Measurements from ENCODE around the gene C4orf36.

The C4orf36 gene, protein sequence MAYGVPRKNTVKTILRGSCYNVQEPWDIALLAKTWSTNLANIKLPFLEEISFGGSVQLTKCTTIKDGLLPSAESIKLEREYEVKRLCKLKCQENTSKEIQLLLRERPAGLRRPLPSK

DNA sequence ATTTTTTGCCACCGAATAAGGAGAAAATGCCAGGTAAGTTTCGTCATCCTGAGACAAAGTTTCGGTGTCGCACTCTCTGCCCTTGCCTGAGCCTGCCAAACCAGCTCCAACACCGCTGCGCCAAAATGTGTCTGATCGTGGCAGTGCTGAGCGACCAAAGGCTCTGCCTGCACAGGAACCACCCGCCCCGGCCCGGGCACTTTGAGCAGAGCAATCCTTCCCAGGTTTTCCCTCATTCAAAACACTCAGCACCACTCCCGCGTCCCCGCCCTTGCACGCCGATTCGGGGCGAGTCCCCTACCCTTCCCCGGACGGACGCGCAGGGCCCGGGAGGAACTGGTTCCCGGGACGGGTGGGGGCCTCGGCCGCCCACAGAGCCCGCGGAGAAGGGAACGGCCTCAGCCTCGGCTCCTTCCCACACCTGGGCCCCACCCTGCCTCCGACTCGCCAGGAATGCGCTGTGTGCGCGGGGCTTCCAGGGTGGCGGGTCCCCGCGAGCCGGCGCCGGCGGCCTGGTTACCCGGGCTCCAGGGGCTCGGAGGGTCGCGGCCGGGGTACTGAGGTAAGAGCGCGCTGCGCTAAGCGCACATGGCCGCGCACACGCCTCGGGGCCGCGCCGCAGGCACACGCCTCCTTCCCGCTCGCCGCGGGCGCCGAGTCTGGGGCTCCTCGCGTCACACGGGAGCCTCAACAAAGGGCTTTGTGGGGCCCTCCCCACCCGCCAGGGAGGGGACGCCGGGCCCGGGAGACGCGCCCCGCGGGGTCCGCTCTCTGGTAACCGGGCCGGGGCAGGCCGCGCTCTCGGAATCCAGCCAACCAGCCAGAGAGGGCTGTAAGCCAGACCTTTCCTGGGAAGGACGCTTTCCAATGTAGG is at the start of gene C4orf36:
TSS of gene C4orf36 (minus strand) at position 661 of the 874 bp plus-strand sequence. CDS start 902 bp downstream, outside the sequence.
- DNase-seq (ENCODE audit: low spot score) = peak; percentile 53
- FAIRE-seq = no peak

DNA sequence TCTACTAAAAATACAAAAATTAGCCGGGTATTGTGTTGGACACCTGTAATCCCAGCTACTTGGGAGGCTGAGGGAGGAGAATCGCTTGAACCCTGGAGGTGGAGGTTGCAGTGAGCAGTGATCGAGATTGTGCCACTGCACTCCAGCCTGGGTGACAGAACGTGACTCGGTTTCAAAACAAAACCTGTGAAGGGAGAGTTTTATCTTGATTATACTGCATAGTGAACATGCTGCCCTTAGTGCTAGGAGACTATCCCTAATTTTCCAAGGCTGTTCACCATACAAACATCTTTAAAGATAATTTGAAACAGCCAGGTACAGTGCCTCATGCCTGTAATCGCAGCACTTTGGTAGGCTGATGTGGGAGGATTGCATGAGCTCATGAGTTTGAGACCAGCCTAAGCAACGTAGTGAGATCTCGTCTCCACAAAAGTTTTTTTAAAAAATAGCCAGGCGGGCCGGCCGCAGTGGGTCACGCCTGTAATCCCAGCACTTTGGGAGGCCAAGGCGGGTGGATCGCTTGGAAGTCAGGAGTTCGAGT is 48.8 kb upstream of the C4orf36 start:
- no peak for DNase-seq (ENCODE audit: low spot score)
- no peak for FAIRE-seq

DNA sequence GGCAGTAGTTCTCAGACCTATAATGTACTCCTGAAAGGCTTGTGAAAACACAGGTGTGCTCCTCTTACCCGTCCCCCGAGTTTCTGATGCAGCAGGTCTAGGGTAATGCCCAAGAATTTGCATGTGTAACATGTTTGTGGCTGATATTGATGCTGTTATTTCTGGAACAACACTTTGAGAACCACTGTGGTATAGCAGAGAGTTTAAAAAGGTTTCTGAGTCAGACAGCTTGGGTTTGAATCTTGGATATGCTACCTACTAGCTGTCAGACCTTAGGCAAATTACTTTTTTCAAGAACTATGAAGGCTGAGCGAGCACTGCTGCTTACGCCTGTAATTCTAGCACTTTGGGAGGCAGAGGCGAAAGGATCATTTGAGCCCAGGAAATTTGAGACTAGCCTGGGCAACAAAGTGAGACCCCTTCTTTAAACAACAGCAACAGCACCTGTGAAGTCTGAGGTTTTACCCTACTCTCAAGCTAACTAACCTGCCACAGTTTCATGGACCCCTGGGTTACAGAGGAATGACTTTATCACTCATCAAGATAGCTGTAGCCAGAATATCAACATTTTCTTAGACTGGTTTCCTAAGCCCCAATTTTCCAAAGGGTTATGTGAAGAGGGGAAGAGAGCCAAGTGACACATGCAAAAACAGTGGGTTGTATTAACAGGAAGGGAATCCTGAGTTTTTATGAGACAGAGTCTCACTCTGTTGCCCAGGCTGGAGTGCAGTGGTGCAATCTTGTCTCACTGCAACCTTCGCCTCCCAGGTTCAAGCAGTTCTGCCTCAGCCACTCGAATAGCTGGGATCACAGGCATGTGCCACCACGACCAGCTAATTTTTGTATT is 47.7 kb upstream of the C4orf36 start:
- FAIRE-seq (no peak), DNase-seq (ENCODE audit: low spot score) (no peak)

DNA sequence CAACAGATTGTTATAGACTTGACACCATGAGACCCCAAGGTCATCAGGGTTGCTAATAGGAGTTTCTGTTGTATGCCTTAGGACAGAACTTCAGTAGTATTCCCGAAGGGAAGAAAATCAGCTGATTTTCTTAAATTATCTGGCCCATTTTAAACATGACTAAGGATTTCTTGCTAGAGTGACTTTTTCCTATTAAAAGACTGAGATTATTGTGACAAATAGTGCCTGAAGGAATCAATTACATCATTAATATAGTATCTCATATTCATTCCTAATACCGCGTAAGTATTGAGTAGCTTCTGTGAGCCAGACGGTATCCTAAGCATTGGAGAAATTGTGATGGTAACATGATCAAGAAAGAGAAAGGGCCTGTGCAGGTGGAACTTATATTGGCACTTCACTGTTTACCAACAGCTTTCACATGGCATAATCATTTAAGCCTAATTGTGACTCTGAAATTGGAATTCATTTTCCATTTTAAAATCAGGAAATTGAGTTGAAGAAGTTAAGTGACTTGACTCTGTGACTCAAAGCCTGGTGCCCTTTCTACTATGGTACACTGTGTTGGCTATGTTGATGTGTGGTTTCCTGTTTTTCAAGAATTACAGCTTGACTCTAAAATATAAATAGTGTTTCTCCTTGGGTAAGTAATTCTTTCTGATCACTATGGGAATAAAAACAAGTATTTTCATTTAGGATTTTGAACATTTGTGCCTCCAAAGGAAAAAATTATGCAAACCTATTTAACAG is 46.7 kb upstream of the C4orf36 start:
- FAIRE-seq = no peak
- DNase-seq (ENCODE audit: low spot score) = no peak

DNA sequence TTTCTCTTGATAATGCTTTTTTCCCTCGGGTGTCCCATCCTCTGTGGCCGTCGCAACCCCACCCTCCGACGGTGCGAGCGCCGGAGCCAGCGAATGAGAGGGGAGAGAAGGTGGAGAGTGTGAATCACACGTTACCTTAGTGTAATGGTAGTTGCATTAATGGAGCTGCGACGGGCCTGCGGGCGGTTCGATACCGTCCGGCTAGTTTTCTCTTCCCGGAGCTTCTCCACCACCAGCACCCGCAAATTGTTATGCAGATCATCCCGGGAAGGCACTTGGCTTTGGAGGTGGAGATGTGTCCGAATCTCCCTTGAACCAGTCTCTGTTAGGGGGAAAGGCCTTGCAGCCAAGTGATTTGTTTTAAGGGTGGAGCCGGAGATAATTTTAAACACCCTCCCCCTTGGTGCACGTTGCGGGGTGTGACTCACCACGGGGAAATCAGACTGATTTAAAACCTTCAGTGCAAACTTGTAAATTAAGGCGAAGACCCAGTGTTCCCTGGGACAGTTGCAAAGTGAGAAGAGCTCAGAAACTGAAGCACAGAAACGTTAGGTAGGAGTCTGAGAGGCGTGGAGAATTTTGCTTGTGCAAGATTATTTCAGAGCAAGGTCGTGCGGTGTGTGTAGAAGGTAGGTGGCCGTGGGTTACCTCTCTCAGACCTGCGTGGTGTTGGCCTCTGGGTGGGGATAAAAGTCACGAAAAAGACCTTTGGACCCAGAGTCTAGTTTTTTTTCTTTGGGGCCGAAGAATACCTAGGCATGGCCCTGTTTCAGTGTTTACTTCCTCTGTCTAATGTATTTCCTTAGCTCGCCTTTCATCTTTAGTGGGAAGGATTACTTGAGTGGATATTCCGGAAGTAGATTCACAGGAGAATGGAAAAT is 43.9 kb upstream of the C4orf36 start:
- FAIRE-seq (peak; percentile 73), DNase-seq (ENCODE audit: low spot score) (peak; percentile 71)

DNA sequence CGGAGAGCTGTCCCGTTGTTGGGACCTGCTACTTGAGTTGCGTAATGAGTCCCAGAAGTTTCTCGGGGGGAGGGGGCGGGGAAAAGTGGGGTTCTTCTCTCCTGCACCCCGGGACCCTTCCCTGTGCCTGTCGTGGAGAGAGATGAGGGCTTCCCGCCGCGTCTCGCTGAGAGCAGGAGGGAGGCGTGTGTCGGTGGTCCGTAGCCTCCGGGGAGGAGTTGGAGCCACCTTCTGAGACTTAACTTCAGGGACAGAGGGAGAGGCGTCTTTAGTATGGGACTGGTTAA is 43.3 kb upstream of the C4orf36 start:
- DNase-seq (ENCODE audit: low spot score) = no peak
- FAIRE-seq = no peak

DNA sequence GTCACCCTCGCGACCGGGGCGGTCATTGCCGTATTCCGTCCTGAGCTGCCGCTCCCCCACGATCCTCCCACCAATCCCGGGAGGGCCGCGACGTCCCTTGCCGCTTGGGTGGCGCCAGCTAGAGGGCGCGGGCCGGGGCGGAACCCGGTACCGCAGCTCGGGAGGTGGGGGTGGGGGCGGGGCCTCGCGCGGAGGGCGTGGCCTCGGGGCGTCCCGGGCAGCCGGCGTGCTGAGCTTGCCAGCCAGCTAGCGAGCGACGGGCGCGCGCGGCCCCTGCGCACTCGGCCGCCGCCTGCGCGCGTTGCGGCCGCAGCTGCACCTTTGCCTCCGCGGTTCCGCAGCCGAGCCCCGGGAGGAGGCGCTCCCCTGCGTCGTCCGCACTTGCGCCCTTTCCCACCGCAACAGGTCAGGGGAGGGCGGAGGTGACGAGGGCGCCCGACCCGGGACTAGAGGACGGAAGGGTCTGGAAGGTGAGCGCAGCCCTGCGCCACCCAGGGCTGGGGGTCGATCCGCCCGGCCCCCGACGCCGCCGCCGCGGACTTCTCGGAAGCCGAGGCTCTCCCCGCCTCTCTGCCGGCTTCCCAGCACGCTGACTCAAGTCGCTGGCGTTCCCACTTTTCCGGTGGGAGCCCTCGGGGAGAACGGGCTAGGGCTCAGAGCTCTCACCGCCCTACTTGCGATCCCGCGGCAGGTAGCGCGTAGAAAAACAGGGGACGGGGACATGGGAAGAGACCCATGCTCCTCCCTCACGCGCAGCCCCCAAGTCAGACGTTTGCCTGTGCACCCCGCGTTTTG is 42.7 kb upstream of the C4orf36 start, which contains the start of gene AFF1:
TSS of gene AFF1 (plus strand) at position 241 of the 795 bp plus-strand sequence. CDS start 13,523 bp downstream, outside the sequence.
- no peak for FAIRE-seq
- DNase-seq (ENCODE audit: low spot score) = peak; percentile 86

DNA sequence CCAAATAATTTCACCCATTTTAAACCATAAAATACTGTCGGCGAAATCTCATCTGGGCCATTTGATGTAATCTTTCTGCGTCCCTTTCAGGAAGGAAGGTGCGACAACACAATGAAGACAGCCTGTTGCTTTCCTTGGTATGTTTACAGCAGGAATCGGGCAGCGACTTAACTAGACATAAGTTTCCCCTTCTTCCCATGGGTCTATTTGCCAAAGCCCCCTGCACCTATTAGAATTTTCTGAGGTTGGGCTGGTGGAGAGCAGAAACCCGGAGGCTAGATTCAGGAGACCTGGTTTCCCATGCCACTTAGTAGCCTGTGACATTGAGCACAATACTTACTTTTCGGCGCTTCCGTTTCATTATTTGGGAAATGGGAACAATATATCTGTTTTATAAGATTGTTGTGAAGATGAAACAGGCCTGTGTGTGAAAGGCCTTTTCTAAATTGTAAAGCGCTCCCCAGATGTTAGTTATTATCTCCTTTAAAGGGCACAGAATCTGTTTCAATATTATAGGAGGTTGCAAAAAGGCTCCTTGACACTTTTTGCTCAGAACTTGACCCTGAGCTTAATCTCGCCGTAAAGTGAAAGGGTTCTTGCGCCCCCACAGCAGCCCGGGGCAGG is 42.0 kb upstream of the C4orf36 start:
- no peak for FAIRE-seq

DNA sequence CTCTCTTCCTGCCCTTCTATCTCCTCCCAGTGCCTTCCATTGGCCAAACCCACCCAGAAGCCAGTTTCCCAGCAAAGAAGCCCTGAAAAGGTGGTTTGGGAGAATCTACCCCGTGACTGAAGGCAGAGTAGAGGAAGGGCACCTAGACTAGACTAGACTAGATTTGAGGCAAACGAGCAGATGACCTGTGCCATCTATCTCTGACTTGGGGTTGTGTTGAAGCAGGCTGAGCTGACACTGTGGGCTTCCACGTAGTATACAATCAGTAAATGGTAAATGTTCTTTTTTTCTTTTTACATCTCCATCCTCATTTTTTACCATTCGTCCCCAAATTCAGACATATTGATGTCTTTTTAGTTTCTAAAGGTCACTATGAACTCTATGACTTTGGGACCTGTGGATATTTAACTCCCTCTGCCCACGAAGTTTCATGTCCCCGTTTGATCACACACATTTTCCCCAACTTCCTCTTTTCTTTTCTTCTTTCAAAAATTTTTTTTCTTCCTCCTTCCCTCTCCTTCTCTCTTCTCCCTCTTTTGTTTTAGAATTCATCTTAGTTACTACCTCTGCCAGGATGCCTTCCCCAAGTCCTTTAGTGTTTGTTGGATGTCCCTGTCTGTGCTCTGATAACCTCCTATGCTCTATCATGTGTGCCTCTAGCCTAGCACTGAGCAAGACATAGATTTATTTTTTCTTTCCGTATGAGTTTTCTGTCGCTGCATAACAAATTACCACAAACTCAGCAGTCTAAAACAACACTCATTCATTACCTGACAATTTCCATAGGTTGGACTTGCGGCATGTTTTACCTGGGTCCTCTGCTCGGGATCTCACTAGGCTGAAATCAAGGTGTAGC is 36.4 kb upstream of the C4orf36 start:
- DNase-seq (ENCODE audit: low spot score) (no peak), FAIRE-seq (no peak)

More for the DNA sequence above, 42.0 kb upstream of the C4orf36 start:
- no peak for DNase-seq (ENCODE audit: low spot score)

DNA sequence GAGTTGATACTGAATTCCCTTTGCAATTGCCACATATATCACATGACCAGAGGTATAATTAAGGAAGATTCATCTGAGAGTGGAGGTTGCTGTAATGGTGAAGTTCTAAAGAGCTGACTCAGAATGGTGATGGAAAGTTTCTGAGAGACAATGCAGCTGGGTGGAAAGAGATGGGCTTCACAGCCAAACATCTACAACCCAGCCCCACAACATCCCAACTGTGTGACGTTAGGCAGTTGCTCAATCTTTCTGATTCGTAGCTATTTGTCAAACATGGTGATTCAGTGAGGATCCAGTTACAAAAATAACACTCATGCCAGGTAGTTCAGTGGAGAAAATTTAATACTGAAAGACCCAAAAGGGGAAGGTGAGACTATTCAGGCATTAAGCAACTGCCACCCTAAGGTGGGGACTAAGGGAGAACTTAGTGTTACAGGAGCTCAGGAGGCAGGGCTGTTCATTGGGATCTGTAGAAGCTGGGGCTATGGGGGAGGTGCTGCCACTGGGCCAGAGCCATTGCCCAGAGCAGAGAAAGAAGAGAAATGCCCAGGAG is 35.7 kb upstream of the C4orf36 start:
- FAIRE-seq (peak; percentile 69), DNase-seq (ENCODE audit: low spot score) (peak; percentile 89)

DNA sequence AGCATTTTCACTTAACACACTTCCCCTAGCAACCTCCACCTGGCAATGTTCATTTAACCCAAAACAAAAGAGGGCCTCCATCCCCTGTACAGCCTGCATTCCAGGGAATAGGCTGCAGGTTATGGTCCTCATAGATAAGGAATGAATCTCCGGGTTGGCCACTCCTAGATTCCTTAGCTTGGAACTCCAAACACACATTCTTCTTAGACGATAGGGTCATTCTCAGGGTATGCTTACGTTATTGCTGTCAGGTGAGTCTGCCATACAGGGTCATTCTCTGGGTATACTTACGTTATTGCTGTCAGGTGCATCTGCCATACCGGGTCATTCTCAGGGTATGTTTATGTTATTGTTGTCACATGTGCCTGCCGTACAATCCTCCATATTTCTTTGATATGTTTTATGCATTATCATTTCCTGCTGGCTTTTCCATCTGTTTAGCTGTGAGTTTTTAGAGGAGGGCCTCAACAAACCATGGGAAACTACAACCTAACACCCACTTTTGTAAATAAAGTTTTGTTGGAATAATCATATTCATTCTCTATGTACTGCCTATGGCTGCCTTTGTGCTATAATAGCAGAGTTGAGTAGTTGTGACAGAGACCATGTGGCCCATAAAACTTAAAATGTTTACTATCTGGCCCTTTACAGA is 34.3 kb upstream of the C4orf36 start:
- DNase-seq (ENCODE audit: low spot score) = peak; percentile 20
- no peak for FAIRE-seq

DNA sequence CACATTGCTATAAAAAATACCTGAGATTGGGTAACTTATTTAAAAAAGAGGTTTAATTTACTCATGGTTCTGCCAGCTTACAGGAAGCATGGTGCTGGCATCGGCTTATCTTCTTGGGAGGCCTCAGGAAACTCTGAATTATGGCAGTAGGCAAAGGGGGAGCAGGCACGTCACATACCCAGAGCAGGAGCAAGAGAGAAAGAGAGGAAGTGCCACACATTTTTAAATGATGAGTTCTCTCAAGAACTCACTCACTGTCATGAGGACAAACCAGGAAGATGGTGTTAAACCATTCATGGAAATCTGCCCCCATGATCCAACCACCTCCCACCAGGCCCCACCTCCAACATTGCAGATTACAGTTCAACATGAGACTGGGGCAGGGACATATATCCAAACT is 32.6 kb upstream of the C4orf36 start:
- DNase-seq (ENCODE audit: low spot score) (peak; percentile 91), FAIRE-seq (peak; percentile 73)

DNA sequence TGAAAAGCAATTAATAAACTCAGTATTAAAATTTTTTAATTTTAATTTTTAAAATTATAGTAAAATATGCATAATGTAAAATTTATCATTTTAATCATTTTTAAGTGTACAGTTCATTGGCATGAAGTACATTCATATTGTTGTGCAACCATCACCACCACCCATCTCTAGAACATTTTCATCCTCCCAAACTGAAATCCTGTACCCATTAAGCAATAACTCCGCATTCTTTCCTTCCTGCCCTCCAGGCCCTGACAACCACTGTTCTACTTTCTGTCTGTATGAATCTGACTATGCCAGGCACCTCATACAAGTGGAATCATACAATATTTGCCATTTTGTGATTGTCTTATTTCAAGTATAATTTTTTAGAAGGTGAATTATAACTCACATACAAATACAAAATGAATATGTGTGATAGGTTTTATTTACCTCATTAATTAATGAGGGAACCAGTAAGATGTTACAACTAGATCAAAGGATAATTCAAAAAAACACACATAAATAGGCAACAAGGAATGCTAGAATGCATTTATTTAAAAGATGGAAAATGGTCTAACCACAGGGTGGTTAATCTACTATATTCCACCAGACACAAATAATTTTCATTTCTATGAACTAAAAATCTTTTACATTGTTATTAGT is 29.5 kb upstream of the C4orf36 start:
- DNase-seq (ENCODE audit: low spot score) = no peak
- FAIRE-seq = no peak

DNA sequence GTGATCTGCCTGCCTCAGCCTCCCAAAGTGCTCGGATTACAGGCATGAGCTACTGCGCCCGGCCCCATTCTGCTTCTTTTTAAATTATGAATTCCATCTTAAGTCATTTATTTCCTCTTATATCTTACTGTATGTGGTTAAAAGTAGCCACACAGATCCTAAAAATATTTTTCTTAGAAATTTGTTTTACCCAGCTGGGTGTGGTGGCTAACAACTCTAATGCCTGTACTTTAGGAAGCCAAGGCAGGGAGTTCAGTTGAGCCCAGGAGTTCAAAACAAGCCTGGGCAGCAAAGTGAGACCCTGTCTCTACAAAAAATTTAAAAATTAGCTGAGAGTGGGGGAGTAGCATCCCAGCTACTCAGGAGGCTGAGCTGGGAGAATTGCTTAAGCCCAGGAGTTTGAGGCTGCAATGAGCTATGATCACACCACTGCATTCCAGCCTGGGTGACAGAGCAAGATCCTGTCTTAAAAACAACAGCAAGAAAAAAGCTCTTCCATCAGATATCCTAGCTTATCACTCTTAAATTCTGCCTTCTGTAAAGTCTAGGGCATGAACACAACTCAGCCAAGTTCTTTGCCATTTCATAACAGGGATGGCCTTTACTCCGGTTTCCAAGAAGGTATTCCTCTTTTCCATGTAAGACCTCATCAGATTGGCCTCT is 27.5 kb upstream of the C4orf36 start:
- no peak for DNase-seq (ENCODE audit: low spot score)
- FAIRE-seq = no peak

DNA sequence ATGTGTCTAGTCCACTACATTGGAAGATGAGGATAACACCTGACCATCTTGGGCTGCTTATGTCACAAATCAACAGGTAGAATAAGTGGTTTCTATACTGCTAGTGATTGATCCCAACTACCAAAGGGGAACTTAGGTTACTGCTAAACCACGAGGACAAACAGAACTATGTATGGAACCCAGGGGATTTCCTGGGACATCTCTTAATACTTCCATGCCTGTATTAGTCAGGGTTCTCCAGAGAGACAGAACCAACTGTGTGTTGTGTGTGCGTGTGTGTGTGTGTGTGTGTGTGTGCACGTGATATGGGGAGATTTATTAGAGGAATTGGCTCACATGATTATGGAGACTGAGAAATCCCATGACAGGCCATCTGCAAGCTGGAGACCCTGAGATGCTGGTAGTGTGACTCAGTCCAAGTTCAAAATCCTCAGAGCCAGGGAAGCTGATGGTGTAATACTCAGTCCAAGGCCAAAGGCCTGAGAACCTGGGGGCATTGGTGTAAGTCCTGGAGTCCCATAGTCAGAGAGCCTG is 26.4 kb upstream of the C4orf36 start:
- no peak for FAIRE-seq
- peak; percentile 44 for DNase-seq (ENCODE audit: low spot score)

All from RCC 7860 (cell line).